ENCODE results near the gene GET3. TPM values are rescaled to one million over a fixed set of nuclear protein-coding genes. Genes with fewer than 3 reads are reported as not detected.
A peak's percentile ranks its signal among the peaks of the same experiment; 100 is the strongest.

Gene GET3
- total RNA-seq, 1 experiment from 2014 or later: 110 TPM

GRCh38 chr19:12723641-12724426 is 13.5 kb upstream of the GET3 start, which contains the start of gene TNPO2 (continued):
- TF ChIP-seq ZNF232 (CRISPR knock-in tag; IDR thresholded peaks at IDR 0.05) (0 out of 2 replicates have a peak, but pooled peaks have one; percentile 20), ESRRA (CRISPR knock-in tag; IDR thresholded peaks at IDR 0.05; ENCODE audit: borderline replicate concordance) (no peak), SOX15 (CRISPR knock-in tag; IDR thresholded peaks at IDR 0.05) (no peak), PREB (CRISPR knock-in tag; IDR thresholded peaks at IDR 0.05; ENCODE audit: borderline replicate concordance) (no peak), ZNF219 (CRISPR knock-in tag; IDR thresholded peaks at IDR 0.05; ENCODE audit: borderline replicate concordance) (no peak), FOXK1 (CRISPR knock-in tag; IDR thresholded peaks at IDR 0.05) (0 out of 2 replicates have a peak, but pooled peaks have one; percentile 18), ATF2 (CRISPR knock-in tag; IDR thresholded peaks at IDR 0.05; ENCODE audit: borderline replicate concordance, low read depth) (no peak), ZNF263 (CRISPR knock-in tag; IDR thresholded peaks at IDR 0.05; ENCODE audit: low read depth) (no peak), ZNF532 (CRISPR knock-in tag; IDR thresholded peaks at IDR 0.05; ENCODE audit: borderline replicate concordance) (no peak), SMAD4 (CRISPR knock-in tag; IDR thresholded peaks at IDR 0.05) (no peak), ATF1 (CRISPR knock-in tag; IDR thresholded peaks at IDR 0.05) (no peak), IRF2 (CRISPR knock-in tag; IDR thresholded peaks at IDR 0.05; ENCODE audit: borderline replicate concordance, low read depth) (no peak), GRHL2 (CRISPR knock-in tag; IDR thresholded peaks at IDR 0.05; ENCODE audit: insufficient replicate concordance, severe bottlenecking) (no peak), MLX (CRISPR knock-in tag; IDR thresholded peaks at IDR 0.05) (no peak), ARID4B (CRISPR knock-in tag; IDR thresholded peaks at IDR 0.05; ENCODE audit: borderline replicate concordance) (no peak; the same call in 1 of the 2 replicates), ATF3 (CRISPR knock-in tag; conservative IDR thresholded peaks at IDR 0.05) (no peak), CDX4 (CRISPR knock-in tag; IDR thresholded peaks at IDR 0.05; ENCODE audit: borderline replicate concordance) (no peak), AFF4 (CRISPR knock-in tag; IDR thresholded peaks at IDR 0.05; ENCODE audit: borderline replicate concordance) (no peak), ZNF396 (CRISPR knock-in tag; IDR thresholded peaks at IDR 0.05; ENCODE audit: borderline replicate concordance) (no peak), NFYB (CRISPR knock-in tag; conservative IDR thresholded peaks at IDR 0.05; ENCODE audit: low read depth) (no peak)
